HG03095 (cell line): ENCODE results near the gene ARVCF.

Source experiments
- ATAC-seq: cut with Tn5 transposase; IDR thresholded peaks from one replicate; pipeline ENCODE4 v1.9.1; 2021; ENCODE audit warnings: moderate library complexity; ENCODE audit not compliant: unreplicated experiment

ARVCF gene

DNA sequence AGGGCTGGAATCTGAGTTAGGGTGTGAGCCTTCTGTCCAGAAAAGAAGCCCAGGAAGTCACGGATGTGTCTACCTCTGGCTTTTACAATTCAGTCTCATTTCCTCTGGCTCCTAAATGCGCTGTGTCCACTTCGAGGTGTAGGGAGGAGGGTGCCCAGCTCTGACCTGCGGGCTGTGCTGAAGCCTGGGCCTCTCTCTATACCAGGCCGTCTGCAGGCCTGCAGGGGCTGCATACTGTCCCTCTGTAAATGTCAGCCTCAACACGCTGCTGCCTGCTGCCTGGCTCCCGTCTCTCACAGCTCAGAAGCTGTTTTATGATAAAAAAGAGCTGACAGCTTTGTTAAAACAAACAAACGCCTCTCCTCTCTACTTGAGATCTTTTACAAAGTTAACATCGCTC lies 14.5 kb downstream of the ARVCF start:
- ATAC-seq: no peak

DNA sequence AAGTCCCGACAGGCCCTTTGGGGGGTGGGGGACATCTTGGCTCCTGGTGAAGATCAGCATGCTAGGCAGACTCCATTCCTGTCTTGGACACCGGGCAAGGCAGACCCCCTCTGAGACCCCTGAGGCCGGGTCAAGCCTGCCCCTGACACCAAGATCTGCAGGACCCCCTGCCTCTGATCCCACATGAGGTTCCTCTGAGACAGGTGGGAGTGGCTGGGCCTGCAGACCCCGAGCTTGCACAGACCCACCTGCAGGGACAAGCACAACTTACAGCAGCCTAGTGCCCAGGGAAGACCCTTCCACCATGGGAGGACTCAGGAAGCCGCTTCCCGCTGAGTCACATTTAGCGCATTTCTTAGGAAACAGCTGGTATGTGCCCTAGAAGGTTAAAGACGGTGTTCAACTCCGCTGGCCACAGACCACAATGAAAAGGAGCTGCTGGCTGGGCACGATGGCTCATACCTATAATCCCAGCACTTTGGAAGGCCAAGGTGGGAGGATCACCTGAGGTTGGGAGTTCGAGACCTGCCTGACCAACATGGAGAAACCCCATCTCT lies 15.5 kb downstream of the ARVCF start:
- no peak for ATAC-seq

DNA sequence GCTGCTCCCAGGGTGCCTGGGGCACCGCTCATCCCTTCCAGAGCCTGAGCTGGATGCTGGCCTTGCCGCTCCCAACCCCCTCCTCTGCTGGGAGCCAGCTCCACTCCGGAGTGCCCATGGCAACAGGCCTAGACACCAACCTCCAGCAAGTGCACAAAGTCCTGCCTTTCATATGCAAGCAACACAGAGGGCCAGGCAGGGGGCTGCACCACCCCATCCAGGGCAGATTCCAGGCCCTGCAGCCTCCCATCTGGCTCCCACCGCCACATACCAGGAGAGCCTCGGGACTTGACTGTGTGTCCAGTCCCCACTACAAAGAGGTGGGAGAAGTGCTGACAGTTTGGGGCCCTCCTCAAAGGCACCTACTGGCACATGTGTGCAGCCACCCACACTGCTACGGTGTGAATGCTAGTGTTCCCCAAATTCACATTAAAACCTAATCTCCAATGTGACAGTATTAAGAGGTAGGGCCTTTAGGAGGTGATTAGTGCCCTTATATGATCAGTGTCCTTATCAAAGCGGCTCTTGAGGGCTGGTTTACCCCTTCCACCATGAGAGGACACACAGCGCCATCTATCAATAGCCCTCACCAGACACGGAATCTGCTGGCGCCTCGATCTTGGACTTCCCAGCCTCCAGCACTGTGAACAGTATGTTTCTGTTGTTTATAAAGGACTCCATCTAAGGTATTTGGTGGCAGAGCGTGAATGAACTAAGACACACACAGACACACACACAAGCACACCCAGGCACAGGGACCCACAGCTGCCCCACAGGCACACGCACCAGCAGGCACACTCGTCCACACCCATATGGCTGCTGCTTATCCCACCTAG lies 16.2 kb downstream of the ARVCF start:
- no peak for ATAC-seq

DNA sequence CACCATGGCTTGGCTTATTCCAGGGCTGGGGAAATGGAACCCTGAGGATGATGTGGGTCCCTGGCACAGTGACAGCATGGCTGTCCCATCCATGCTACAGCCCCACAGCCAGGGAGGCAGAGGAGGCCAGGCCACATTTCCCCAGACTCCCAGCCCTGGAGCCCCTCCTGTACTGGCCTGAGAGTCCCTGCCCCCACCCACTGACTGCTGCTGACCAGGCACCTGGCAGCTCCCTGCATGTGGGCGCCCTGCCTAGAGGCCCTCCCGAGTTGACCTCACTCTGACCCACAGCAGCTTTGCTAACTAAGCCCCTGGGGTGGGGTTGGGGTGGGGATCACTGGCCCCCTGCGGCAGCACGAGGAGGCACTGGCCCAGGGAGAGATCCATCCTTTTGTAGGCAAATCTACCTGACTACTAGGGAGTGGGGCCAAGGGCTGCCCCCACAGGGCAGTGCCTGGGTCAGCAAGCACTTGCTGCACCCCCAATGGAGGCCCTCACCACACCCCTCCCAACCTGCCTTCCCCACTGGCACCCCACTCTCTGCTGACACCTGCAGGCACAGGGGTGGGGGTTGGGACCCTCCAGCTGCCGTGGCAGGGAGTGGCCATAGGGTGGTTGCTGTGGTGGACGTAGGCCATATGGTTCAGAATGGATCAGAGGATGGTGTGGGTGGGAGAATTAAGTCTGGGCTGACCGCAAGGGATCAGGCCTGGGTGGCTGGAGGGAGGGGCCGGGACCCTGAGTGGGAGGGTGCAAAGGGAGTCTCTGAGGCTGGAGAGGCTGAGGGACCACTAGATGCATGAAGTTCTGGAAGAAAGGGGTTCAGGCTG lies 17.4 kb downstream of the ARVCF start:
- ATAC-seq: no peak

DNA sequence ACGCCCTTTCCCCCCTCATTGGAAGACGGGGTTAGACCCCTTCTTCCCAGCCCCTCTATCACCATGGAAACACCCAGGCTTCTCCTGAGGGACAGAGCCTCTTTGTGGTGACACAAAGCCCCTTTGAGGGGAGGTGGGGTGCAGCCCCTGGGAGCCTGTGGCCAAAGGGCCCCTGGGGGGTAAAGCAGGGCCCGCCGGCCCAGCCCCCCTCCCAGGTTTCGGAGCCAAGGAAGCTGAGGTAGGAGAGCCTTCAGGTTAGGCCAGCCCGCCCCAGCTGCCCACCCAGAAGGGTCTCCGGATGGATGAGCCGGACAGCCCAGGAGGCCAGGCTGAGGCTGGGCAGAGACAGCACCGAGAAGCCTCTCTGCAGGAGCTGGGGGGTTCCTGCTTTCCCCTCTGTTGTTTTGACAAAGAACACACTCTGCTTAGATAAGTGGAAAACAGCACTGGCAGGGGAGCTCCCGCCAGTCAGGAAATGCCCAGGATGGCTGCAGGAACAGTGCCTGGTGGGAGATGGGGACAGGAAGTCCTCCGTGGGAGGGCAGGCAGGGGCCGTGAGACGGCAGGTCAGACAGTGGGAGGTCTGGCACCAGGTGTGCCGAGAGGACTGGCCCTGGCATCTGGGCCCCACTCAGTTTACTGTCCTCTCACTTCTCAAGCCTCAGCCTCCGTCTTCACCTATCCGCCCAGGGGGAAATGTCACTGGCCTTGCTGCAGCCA lies 18.2 kb downstream of the ARVCF start:
- no peak for ATAC-seq

DNA sequence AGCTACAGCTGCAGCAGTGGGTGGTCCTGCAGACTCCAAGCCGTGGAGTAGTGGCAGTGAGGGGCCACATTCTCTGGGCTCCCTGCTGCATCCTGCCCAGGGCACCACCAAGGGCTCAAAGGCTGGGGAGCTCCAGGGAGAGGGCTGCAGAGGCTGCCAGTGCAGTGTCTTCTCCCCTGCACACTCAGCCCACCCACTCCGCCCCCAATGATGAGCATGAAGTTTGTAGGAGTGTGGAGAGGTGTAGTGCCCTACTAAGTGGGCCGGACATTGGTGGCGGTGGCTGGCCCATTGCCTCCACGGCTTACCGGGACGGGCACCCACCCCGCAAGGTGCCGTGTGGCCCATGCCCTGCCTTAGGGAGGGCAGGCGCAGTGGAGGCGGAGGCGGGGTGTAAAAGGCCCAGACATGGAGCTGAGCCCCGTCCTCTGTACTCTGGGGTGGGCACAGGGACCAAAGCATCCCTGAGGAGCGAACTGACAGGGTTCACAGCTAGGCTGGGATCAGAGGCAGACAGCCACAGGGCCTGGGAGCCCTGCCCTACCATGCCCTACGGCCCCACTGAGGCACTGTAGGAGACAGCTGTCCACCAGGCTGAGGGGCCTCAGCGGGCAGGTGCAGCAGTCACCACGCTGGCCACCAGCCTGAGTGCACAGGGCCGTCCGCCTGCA lies 18.9 kb downstream of the ARVCF start:
- ATAC-seq: no peak

DNA sequence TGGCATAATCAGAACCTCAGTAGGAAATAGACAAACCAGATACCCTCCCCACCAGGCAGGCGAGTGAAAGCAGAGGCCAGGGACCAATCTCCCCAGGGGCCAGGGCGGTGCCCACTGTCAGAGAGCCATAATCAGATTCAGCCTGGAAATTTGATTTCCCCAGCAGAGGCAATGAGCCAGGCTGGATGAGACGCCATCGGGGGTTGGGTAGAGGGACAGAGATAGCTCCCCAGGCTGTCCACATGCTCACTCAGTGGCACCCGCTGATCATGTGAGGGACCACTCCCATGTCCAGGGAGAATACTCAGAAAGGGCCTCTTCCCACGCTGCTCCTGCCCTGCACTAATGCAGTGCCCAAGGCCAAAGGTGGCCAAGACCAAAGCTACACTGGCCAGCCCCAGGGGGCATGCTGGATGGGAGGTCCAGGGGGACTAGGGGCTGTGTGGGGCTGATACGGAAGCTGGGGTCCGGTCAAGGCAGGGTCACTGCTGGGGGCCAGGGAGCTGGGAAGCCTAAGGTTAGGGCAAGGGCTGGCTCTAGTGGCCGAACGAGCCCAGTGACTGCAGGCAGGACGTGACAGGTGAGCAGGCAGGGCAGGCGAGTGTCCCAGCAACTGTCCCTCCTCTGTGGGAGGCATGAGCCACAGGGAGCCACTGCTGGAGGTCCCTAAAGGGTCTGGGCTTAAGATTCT lies 19.8 kb downstream of the ARVCF start:
- no peak for ATAC-seq

DNA sequence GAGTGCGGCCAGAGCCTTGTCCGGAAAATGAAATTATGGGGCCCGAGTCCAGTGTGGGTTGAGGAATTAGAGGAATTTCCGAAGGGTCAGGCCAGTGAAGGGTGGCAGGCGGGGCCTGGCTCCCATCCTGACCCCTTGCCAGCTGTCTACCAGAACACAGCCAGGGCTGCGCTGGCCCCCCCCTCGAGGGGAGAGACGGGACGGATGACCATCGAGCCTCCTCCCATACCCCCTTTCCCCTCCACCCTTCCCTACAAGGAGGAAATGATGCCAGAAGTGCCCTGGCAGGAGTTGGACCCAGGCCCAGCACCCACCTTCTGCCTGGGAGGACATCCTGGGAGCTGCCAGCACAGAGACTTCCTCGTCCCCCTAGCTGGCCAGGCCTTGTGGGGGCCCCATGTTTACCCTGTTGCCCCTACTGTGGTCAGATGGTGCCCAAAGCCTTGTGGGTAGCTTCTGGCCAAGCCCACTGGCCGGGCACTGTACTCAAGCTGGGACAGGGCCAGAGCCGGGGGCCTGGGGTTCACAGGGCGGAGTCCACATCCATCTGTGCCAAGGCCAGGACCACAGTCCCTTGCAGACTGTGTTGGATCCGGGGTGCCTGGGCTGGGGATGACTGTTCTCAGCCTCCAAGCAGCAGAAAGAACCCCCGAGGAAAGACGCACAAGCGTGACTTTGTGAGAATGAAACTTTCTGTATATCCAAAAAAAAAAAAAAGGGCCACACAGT lies 20.8 kb downstream of the ARVCF start:
- ATAC-seq: no peak

DNA sequence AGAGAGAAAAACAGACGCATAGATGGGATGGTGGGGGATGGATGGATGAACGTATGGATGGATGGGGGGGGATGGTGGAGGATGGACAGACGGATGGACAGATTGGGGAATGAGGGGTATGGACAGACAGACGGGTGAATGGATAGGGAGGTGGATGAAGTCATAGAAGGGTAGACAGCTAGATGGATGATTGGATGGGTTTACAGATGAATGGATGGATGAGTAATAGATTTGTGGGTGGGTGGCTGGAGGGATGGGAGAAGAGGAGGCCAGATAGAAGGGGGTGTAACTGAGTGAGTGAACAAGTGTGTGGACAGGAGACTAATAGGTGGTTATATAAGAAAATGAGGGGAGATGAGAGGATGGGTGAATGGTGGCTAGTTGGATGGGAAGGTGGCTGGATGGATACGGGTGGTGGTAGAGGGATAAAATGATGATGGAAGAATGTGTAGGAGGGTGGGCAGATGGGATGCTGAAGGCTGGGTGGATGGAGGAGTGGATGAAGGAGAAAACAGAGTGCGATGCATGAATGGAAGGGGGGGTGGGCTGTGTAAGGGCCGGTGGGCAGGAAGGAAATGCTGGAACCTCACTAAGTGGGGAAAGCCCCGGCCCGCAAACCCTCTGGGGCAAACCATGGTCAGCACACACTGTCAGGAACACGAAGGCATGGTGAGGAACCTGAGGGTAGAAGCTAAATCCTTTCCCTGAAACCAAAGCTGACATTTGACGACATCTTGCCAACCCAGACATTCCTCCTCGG lies 21.6 kb downstream of the ARVCF start:
- ATAC-seq: no peak

DNA sequence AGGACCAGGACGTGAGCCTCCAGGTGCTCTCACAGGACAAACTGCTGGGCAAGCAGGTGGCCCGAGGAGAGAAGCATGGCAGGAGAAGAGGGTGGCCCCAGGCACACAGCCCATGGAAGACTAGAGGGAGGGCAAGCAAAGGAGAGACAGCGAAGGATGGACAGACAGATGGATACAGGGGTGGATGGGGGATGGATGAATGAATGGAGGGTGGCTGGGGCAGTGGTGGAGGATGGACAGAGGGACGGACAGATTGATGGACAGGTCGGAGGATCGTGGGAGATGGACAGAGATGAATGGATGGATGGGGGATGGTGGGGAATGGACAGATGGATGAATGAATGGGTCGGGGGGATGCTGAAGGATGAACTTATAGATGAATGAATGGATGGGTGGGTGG lies 22.7 kb downstream of the ARVCF start:
- no peak for ATAC-seq

DNA sequence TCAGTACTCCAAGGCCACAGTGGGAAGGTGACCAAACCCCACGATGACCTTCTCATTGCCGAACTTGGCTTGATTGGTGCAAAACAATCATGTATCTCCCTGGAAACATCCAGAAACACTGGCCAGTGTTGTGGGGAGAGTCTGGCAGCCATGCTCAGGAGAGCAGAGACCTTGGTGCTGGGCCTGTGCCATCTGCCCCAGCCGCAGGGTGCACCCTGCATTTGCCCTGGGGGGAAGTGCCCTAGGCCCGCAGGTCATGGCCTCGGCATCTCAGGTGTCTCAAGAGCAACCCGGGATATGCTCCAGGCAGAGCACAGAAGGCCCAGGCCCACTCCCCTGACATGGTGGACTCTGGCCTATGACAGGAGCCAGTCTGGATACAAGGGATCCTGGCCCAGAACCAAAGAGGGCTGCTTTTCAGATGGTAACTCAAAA lies 23.7 kb downstream of the ARVCF start:
- no peak for ATAC-seq

DNA sequence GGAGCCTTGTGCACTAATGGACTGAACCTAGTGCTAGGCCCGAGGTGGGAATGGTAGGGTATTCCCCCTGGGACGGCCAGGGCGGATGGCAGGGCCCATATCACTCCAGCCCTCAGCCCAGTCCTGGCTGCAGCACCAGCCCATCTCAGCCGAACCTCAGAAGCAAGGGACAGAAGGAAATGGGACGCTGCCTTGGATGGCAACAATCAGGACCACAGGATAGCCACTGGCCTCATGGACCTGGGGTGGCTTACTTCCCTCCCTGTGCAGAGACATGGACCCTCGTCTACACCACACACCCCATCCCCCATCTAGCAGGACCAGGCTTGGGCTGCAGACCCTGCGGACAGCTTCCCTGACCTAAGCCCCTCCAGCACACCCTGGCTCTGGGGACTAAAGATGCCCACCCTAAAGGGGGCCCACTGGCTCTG lies 24.1 kb downstream of the ARVCF start:
- ATAC-seq: no peak

DNA sequence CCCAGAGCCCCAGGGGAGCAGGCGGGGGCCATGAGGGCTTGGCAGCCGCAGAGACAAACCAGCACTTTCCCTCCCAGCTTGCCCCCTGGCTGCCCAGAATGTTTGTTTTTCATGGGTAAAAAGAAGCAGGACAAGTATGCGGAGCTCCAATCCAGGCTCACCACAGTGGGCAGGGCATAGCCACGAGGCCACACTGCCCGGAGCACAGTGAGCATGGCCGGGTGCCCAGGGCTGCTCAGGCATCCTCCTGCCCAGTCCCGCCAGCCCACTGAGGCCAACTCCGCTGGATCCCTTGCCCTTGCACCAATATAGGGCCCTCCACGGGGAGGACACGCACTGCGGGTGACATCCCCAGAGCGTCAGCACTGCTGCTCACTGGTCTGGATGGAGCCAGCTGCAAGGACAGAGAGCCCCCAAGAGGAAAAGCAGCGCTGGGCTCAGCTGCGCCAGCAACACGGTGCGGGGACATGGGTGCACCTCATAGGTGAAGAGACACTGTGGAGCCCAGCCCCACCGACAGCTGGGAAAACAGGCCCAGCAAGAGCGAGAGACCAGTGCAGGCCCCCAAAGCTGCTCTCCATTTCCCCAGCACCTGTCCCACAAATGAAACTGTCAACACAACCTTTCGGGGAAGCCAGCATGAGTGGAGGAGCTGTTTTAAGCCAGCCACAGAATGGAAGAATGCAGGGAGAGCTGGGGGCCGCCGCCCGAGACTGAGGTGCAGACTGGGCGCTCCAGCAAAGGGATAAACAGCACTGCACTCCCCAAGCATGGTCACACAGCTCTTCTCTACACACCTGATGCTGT lies 24.8 kb downstream of the ARVCF start:
- no peak for ATAC-seq

DNA sequence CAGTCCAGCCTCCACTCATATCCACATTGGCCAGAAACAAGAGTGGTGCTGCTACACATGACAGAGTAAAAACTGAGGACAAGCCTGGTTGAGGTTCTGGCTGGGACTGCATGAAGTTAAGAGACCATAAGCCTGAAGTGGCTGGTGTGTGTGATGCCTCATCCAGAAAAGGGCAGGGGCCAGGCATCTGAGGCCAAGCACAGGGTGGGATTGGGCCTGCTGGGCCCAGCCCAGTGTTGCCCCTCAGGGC lies 25.3 kb downstream of the ARVCF start:
- ATAC-seq: no peak

DNA sequence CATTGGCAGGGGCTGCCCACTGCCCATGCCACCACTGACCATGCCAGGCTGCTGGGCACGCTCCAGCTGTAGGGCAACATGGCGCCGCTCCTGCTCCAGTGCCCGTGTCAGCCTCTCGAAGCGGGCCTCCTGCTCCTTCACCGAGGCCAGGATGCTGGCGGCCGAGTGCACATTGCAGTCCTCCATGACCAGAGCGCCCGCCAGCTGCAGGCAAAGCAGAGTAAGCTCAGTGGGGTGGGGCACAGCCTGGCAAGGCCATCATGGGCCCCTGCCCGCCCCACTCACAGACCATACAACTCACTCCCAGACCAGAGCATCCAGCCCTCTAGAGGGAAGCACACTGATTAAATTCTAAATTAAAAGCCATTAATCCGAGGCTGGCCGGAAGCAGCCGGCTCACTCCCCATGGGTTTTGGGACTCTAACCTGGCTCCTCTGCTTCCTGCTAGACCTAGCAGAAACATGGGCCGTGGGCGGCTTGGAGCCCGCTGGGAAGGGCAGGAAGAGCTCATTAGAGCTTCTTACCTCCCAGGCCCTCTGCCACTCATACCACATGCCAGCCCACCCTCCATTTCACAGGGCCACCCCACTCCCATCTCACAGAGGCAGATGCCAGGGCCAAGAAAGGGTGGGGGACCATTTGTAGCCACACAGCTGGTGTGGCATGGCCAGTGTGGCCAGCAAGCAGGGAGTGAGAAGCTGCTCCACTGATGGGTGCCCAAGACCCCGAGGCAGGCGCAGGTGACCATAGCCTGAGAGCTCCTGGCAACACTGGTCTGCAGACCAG lies 25.8 kb downstream of the ARVCF start:
- no peak for ATAC-seq

DNA sequence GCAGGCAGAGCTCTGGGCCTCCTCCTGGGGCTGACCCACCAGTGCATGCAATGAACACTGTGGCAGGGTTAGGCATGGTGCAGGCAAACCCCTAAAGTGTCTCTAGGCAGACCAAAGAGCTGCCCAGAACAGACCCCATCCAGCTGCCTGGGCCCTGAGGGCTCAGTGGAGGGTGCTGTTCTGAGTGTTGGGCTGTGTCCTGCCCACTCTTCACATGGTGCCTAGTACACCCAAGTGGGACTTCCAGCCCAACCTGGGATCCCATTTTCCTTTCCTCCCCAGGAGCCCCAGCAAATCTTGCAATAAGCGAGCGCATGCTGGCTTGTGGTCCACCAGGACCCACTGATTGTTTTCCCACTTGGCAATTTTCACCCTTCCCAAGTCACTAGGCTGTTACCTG lies 26.4 kb downstream of the ARVCF start:
- no peak for ATAC-seq

DNA sequence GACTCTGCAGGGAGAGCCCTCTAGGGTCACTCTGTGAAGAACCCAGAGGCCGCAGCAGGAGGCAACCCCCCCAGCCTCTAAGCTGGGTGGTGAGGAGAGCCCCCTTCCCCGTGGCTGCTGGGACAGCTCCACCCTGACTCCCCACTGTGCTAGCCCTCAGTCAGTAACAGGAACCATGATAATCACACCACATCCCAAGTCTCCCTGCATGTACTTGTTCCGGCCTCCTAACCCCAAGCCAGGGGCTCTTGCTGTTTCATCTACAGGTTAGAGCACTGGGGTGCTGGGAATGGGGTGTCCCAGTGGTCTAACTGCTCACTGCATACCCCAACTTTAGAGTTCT lies 26.9 kb downstream of the ARVCF start:
- ATAC-seq: no peak
